IMR-90 (cell line): Measurements from ENCODE around the gene CDON. TPM values are rescaled to one million over a fixed set of nuclear protein-coding genes. Genes with fewer than 3 reads are reported as not detected.

ENCODE experiments used
- ATAC-seq: fragments of 200-7000 bp; cut with Tn5 transposase; 2 replicates; pipeline ENCODE4 v1.9.1; 2020; ENCODE audit warnings: low read depth, mild to moderate bottlenecking, moderate library complexity
- BruUV-seq: library from RNA; stranded (reverse); fragments of 400-500 nt; replicated peaks from 2 replicates; lab custom pipeline; 2021; lab: Mats Ljungman, UMichigan
- CTCF ChIA-PET: fragments of 300-600 bp; formaldehyde crosslinking; extraction: SDS; loops from one replicate; lab custom pipeline; 2021; ENCODE audit warnings: antibody characterized with exemption; lab: Yijun Ruan, JAX
- POLR2A ChIA-PET: fragments of 300-600 bp; sonication (Branson Sonifier 250); formaldehyde crosslinking; loops from one replicate; lab custom pipeline; 2022; ENCODE audit warnings: antibody characterized with exemption; ENCODE audit not compliant: unreplicated experiment; lab: Charles Lee
- DNase-seq: peaks from one replicate; pipeline ENCODE4 v3.0.0; 2013
- H2AFZ ChIP-seq: replicated peaks from 2 replicates; pipeline ENCODE3; 2013; ENCODE audit warnings: low read length, mild to moderate bottlenecking; ENCODE audit not compliant: poor library complexity
- H2AK5ac ChIP-seq: 2 replicates; pipeline ENCODE4 v1.6.1; 2013; ENCODE audit warnings: low read depth, low read length, inconsistent platforms
- H2AK9ac ChIP-seq: replicated peaks from 2 replicates; pipeline ENCODE3; 2013; ENCODE audit warnings: mild to moderate bottlenecking, low read depth, low read length, moderate library complexity; ENCODE audit not compliant: poor library complexity
- H2BK120ac ChIP-seq: 2 replicates; pipeline ENCODE4 v1.6.1; 2013; ENCODE audit warnings: low read depth, low read length, inconsistent platforms
- H2BK15ac ChIP-seq: 3 replicates; pipeline ENCODE4 v1.6.1; 2013; ENCODE audit warnings: low read depth, low read length, inconsistent platforms
- H2BK20ac ChIP-seq: 2 replicates; pipeline ENCODE4 v1.6.1; 2013; ENCODE audit warnings: low read depth, mild to moderate bottlenecking, inconsistent platforms, low read length, moderate library complexity
- H2BK5ac ChIP-seq: 2 replicates; pipeline ENCODE4 v1.6.1; 2013; ENCODE audit warnings: mild to moderate bottlenecking, low read depth, low read length, inconsistent platforms; ENCODE audit not compliant: poor library complexity, severe bottlenecking
- H3K14ac ChIP-seq: replicated peaks from 2 replicates; pipeline ENCODE4 v1.6.1; 2013; ENCODE audit warnings: low read depth, low read length, inconsistent platforms
- H3K18ac ChIP-seq: 2 replicates; pipeline ENCODE4 v1.6.1; 2013; ENCODE audit warnings: low read depth, low read length, control low read depth
- H3K23ac ChIP-seq: 2 replicates; pipeline ENCODE4 v1.6.1; 2013; ENCODE audit warnings: low read depth, low read length, inconsistent platforms
- H3K27ac ChIP-seq: 2 replicates; pipeline ENCODE4 v1.5.1; 2013; ENCODE audit warnings: mild to moderate bottlenecking, control low read depth, low read length; ENCODE audit not compliant: insufficient read depth
- H3K27me3 ChIP-seq: 2 replicates; pipeline ENCODE4 v1.6.1; 2013; ENCODE audit warnings: low read length; ENCODE audit not compliant: control insufficient read depth, insufficient read depth
- H3K36me3 ChIP-seq: 2 replicates; pipeline ENCODE4 v1.6.1; 2013; ENCODE audit warnings: low read length, mixed read lengths; ENCODE audit not compliant: control insufficient read depth, insufficient read depth
- H3K4ac ChIP-seq: 2 replicates; pipeline ENCODE4 v1.6.1; 2013; ENCODE audit warnings: low read depth, low read length, inconsistent platforms
- H3K4me1 ChIP-seq: 2 replicates; pipeline ENCODE4 v1.6.1; 2013; ENCODE audit warnings: low read length, mixed read lengths; ENCODE audit not compliant: control insufficient read depth, insufficient read depth
- H3K4me2 ChIP-seq: 2 replicates; pipeline ENCODE4 v1.6.1; 2013; ENCODE audit warnings: low read depth, mild to moderate bottlenecking, control low read depth, low read length, moderate library complexity
- H3K4me3 ChIP-seq: 2 replicates; pipeline ENCODE4 v1.5.1; 2013; ENCODE audit warnings: low read depth, mild to moderate bottlenecking, control low read depth, low read length, moderate library complexity; ENCODE audit not compliant: insufficient read depth
- H3K56ac ChIP-seq: 2 replicates; pipeline ENCODE4 v1.6.1; 2013; ENCODE audit warnings: low read length, inconsistent platforms; ENCODE audit not compliant: insufficient read depth; ENCODE audit errors: extremely low read depth
- H3K79me1 ChIP-seq, 2 experiments: 2 replicates each; pipeline ENCODE4 v1.6.1; 2013; ENCODE audit warnings: low read length in 2 of 2, inconsistent platforms in 1 of 2, low read depth in 1 of 2
- H3K9ac ChIP-seq: 2 replicates; pipeline ENCODE4 v1.6.1; 2013; ENCODE audit warnings: low read depth, low read length, control low read depth
- H3K9me1 ChIP-seq: 2 replicates; pipeline ENCODE4 v1.6.1; 2013; ENCODE audit warnings: low read length, inconsistent platforms; ENCODE audit not compliant: insufficient read depth
- H3K9me3 ChIP-seq: 2 replicates; pipeline ENCODE4 v1.6.1; 2013; ENCODE audit warnings: low read length; ENCODE audit not compliant: control insufficient read depth, insufficient read depth
- H4K20me1 ChIP-seq: 2 replicates; pipeline ENCODE4 v1.6.1; 2013; ENCODE audit warnings: low read length, inconsistent platforms; ENCODE audit not compliant: insufficient read depth
- H4K5ac ChIP-seq: 2 replicates; pipeline ENCODE4 v1.6.1; 2013; ENCODE audit warnings: mild to moderate bottlenecking, low read depth, low read length, control low read depth
- H4K8ac ChIP-seq, 2 experiments: 2 replicates each; pipeline ENCODE4 v1.6.1; 2013; ENCODE audit warnings: low read depth in 2 of 2, low read length in 2 of 2, control low read depth in 1 of 2, inconsistent platforms in 1 of 2
- H4K91ac ChIP-seq: 2 replicates; pipeline ENCODE4 v1.6.1; 2013; ENCODE audit warnings: low read depth, low read length, inconsistent platforms; ENCODE audit not compliant: insufficient read depth
- MAFK ChIP-seq: IDR thresholded peaks from 2 replicates; pipeline ENCODE4 v1.6.1; 2012; ENCODE audit warnings: low read depth, low read length, improper control_type of control experiment
- WGBS, 2 experiments: methylation state at CpG; one replicate each; pipeline versions ENCODE4 v1.1.5 to v1.1.7; 2013; ENCODE audit warnings: missing lambda C conversion rate in 2 of 2; ENCODE audit not compliant: insufficient read length in 1 of 2; ENCODE audit errors: extremely low coverage in 2 of 2; 5-methylcytosine and 5-hydroxymethylcytosine counted together
- dilution Hi-C: fragments of 300-500 bp; cut with HindIII; formaldehyde crosslinking; loops from one replicate; pipeline ENCODE4 v1.14.3; 2018; ENCODE audit warnings: low sequenced_read_pairs; ENCODE audit not compliant: unreplicated experiment
- in situ Hi-C: fragments of 300-500 bp; cut with MboI; formaldehyde crosslinking; loops from 3 replicates; pipeline ENCODE4 v1.14.3; 2019; ENCODE audit warnings: low sequenced_read_pairs, inconsistent platforms, mixed read lengths
- intact Hi-C: fragments of 100-400 bp; cut with micrococcal nuclease; formaldehyde crosslinking; loops from 2 replicates; pipeline ENCODE4 v1.10.0; 2022
- polyA plus RNA-seq, 3 experiments: library from polyadenylated mRNA; depleted of rRNA; stranded (reverse); fragments of >200 nt; gene quantifications; 2 replicates each; pipeline ENCODE4 v1.2.3, GENCODE V29; 2012; ENCODE audit warnings: low replicate concordance in 1 of 3
- total RNA-seq: library from RNA; depleted of rRNA; stranded (reverse); fragments of >200 nt; gene quantifications from 2 replicates; pipeline ENCODE4 v1.2.3, GENCODE V29; 2012
- TF ChIP-seq, protein P1 (sequence below): fragments of 150-350 bp; IDR thresholded peaks from 2 replicates; pipeline ENCODE4 v1.6.1; 2017; ENCODE audit warnings: mild to moderate bottlenecking, antibody characterized with exemption, low read length, low read depth

The CDON gene
- total and polyA plus RNA-seq, 2 of the 4 experiments (the other 2 are of a cell fraction) = 1.2 to 3.8 TPM

DNA sequence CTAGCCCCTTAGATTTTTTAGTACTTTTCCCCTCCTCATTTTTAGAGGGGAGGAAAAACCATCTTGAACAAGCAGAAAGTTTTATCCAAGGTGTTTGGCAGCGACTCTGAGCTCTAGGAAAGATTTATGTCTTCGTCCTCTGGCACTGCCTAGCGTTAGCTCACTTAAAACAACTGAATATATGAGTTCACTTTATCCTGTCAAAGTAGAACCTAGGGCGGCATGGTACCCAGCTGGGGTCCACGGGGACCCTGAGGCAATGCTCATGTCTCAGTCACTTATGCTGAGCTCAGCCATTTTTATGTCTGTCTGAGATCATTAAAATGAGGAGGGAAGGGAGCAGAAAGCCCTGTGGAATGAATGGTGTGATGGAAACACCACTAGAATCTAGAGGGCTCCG, 131.0 kb downstream of the CDON start:
- no peaks in the 10 kb centered on the region for H4K20me1 ChIP-seq
- dilution Hi-C loops = no loop called here
- no peak overlapping the region for H4K5ac ChIP-seq
- no peak overlapping the region for H4K91ac ChIP-seq
- no peaks in the 10 kb centered on the region for H3K79me1 ChIP-seq
- no peak overlapping the region for H3K18ac ChIP-seq
- no peak overlapping the region for H2BK20ac ChIP-seq
- no peak overlapping the region for H2AFZ ChIP-seq
- no peaks in the 10 kb centered on the region for H3K9me3 ChIP-seq
- intact Hi-C loops = no loop called here
- no peaks in the 10 kb centered on the region; the same call in 1 of the 2 replicates for H3K4me1 ChIP-seq
- no peak overlapping the region for H2BK120ac ChIP-seq
- no peak overlapping the region for H2BK15ac ChIP-seq
- H2BK5ac ChIP-seq = no peak overlapping the region
- H3K9ac ChIP-seq = no peak overlapping the region
- H3K23ac ChIP-seq = no peak overlapping the region
- no peak overlapping the region for H3K4ac ChIP-seq
- in situ Hi-C loops = no loop called here
- BruUV-seq = no TSS peak
- no peak overlapping the region for H3K14ac ChIP-seq
- no peaks in the 10 kb centered on the region for H3K36me3 ChIP-seq
- H3K4me3 ChIP-seq = no peak overlapping the region
- ChIA-PET CTCF (interaction anchor here (1.2 kb wide), 1 partner anchor 11 kb away, joined by 3 read pairs; no protein-coding TSS in a partner anchor), POLR2A (no interaction called here)
- no peak overlapping the region for H3K56ac ChIP-seq
- H2AK9ac ChIP-seq = no peak overlapping the region
- WGBS, 2 experiments = 20% methylated on average over 2 of the region's 6 CpGs; no CpG with 5 or more reads in 1 of the 2 experiments
- H3K27me3 ChIP-seq = peaks cover 39% of the 10 kb centered on the region
- TF ChIP-seq, protein P1, sequence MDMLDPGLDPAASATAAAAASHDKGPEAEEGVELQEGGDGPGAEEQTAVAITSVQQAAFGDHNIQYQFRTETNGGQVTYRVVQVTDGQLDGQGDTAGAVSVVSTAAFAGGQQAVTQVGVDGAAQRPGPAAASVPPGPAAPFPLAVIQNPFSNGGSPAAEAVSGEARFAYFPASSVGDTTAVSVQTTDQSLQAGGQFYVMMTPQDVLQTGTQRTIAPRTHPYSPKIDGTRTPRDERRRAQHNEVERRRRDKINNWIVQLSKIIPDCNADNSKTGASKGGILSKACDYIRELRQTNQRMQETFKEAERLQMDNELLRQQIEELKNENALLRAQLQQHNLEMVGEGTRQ = no peak
- TF ChIP-seq MAFK = peak; percentile 83
- no peak for ATAC-seq
- H3K27ac ChIP-seq = no peak overlapping the region
- no peaks in the 10 kb centered on the region for H3K9me1 ChIP-seq
- no peak overlapping the region for H2AK5ac ChIP-seq
- no peak for DNase-seq
- no peak overlapping the region for H3K4me2 ChIP-seq
- H4K8ac ChIP-seq = no peak overlapping the region
